Measurements from ENCODE around the gene DPP3.

DPP3 gene

DNA sequence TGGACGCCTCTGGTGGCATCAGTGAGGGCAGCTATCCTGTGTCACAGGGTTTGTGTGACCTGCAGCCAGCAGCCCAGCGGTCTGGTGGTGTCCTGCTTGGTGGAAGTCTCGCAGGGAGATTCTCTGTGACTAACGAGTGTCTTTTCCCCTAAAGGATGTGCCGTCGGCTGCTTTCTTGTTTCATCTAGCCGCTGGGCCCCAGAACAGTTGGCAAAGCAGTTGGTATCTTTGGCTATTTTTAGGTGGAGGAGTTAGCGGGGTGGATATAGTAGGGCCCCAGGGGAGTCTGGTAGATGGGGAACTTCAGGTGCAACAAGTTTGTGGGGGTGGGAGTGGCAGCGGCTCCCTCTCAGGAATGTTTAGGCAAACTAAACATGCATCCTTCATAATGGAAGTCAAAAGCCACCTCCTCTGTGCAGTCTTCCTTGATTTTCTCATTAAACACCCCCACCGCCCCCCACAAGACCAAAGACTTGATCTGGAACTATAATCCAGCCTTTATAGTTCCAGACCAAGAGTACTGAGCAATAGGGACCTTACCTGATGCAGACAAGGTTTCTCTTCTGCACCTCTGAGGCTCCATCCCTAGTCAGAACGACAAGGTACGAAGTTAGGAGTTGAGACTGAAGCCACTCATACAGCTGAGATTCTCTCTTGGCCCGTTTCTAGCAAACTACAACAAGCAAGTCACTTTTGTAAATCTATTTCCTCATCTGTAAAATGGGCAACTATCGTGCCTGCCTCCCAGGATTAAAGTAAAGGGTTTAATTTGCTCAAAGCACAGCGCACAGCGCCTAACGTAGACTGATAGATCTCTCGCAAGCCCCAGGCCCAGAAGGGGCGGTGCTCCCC lies 14.6 kb upstream of the DPP3 start:
- no peak for DNase-seq (ENCODE audit: low spot score)

DNA sequence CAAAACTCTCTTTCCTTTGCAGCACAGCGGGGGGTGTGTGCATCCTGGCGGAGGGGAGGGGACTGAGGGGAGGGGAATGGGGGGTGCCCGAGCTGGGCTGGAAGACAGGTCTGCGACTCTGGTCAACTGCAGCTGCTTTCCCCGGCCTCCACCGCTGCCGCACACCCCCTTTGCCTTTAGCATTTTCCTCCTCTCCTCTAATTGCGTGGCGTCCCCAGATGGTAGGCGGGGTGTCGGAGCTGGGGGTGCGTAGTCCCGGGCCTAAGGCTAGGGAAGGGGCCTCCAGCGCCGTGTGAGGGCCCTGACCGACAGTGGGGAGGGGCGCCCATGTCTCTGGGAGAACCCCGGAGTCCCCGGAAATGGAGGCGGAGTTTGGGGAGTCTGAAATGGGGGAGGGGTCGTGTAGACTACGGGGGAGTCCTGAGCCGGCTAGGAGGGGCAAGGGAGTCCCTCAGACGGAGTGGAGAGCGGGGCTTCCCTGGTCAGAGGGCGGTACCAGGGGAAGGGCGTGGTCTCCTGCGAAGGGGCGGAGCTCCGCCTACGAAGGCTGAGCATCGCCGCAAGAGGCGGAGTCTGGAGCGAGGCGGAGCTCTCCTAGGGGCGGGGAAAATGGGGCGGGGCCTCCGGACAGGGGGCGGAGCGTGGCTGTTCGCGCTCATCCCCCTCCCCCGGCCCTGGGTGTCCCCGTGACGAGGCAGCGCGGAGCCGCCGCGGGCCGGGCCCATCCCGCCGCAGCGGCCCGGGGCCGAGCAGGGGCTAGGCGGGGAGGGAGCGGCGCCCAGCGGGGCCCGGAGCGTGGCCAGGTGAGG lies 13.8 kb upstream of the DPP3 start, which contains the start of gene PELI3:
Gene PELI3, plus strand, starts transcription at position 681 of the 809 bp plus-strand sequence. CDS start 1,224 bp downstream, outside the sequence.
- DNase-seq (ENCODE audit: low spot score) = peak; percentile 96

DNA sequence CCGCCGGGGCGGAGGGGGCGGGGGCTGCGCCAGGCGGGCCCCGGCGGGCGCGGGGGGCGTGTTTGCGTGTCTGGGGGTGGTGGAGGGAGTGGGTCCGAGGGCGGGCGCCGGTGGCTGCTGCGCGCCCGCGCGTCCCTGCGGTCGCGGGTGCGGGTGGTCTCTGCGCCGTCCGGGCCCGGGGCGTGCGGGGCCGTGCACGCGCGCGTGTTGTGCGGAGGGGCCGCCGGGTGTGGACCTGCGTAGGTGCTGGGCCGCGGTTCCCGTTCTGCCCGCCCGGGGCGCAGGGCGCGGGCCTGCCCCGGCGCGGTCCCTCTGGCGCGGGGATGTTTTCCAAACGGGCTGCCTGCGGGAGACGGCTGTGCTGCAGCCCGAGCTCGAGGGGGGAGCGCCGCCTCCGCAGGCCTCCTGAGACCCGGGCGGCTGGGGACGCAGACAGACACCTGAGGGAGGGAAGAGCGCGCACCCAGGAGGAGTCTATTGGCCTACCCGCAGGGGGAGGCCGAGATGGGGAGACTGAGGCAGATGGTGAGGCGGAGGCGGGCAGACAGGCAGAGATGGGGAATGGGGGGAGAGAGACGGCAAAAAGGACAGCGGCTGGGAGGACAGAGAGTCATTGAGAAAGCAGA lies 13.1 kb upstream of the DPP3 start:
- peak; percentile 48 for DNase-seq (ENCODE audit: low spot score)

DNA sequence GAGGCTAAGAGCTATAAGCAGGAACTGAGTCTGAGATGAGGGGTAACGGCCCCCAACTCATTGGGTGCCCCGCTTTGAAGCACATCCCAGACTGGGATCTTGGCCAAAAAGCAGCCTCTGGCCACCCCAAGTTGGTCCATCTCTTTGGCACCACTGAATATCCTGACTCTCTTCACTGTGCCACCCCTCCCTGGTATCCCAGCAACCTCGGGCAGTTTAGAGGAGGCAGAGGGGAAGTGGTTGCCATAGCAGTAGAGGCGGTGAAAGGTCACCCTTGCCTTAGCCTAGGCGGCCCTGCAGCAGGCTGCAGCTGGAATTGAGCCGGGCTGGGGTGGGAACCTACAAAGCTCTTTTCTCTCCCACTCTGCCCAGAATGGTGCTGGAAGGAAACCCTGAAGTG lies 12.5 kb upstream of the DPP3 start:
- no peak for DNase-seq (ENCODE audit: low spot score)

- no peak for DNase-seq (ENCODE audit: low spot score)
Measured at GRCh38 chr11:66468691-66469090, 11.5 kb upstream of the DPP3 start.

GRCh38 chr11:66469441-66469840 lies 10.8 kb upstream of the DPP3 start:
- DNase-seq (ENCODE audit: low spot score) = no peak

DNA sequence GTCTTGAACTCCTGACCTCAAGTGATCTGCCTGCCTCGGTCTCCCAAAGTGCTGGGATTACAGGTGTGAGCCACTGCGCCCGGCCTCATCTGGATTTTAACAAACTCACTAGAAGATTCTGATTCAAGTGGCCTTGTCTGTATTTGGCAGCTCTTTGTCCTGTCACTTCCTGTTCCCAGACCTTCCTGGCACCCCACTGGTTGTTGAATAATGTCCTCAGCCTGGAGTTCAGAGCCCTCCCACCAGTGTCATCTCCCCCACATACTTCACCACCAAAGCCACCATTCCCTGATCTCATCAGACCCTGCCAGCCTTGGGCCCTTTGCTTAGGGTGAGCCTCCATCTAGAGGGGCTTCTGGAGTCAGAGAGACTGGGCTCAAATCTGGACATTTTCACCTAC lies 10.2 kb upstream of the DPP3 start:
- no peak for DNase-seq (ENCODE audit: low spot score)

DNA sequence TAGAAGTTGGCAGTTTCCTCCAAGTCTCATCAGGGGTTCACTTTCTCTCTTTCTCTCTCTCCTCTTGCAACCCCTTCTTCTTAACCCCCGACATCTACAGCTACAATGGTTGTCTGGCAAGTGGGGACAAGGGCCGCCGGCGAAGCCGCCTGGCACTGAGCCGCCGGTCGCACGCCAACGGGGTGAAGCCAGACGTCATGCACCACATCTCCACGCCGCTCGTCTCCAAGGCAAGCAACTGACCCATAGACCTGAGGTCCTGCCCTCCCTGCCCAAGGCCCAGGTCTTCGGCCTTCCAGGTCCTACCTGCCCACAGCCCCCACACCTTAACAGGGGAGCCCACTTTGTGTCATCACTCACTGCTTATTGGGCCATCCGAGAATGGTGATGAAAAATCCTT lies 9.1 kb upstream of the DPP3 start:
- no peak for DNase-seq (ENCODE audit: low spot score)

- no peak for DNase-seq (ENCODE audit: low spot score)
Measured at GRCh38 chr11:66472054-66472453, 8.2 kb upstream of the DPP3 start.

GRCh38 chr11:66473167-66473566 lies 7.1 kb upstream of the DPP3 start:
- no peak for DNase-seq (ENCODE audit: low spot score)

- no peak for DNase-seq (ENCODE audit: low spot score)
Measured at GRCh38 chr11:66473608-66474515, 6.4 kb upstream of the DPP3 start.

DNA sequence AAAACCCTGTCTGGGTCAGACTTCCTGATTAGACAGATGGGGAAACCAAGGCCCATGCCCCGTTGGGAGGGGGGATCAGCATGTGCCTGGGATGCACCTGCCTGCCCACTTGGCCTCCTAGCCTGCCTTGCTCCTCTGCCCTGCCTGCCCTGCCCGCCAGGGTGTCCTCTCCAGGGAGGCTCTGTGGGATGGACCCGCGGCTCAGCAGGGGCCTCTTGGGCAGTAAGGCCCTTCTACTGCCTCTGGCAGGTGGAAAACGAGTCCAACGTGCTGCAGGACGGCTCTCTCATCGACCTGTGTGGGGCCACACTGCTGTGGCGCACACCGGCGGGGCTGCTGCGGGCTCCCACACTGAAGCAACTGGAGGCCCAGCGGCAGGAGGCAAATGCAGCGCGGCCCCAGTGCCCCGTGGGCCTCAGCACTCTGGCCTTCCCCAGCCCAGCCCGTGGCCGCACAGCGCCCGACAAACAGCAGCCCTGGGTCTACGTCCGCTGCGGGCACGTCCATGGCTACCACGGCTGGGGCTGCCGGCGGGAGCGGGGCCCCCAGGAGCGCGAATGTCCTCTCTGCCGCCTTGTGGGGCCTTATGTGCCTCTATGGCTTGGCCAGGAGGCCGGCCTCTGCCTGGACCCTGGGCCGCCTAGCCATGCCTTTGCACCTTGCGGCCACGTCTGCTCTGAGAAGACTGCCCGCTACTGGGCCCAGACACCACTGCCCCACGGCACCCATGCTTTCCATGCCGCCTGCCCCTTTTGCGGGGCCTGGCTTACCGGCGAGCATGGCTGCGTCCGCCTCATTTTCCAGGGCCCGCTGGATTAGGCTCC lies 4.7 kb upstream of the DPP3 start:
- DNase-seq (ENCODE audit: low spot score) = no peak

GRCh38 chr11:66476173-66476840 lies 3.9 kb upstream of the DPP3 start:
- no peak for DNase-seq (ENCODE audit: low spot score)

DNA sequence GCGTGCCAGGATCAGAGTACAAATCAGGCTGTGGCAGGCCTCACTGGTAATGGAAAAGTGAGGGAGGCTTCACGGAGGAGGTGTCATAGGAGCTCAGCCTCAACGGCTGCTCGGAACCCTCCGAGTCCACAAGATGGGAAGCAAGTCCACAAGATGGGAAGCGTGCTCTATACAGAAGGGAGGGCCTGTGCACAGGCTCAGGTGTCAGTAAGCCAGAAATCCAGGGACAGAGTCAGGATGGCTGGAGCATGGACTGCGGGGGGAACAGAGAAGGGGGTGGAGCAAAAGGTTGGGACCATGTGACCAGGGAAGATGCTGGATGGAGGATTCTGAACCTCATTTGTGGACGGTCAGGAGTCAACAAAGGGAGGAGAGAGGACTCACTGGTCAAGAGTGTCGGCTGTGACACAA lies 3.4 kb upstream of the DPP3 start:
- DNase-seq (ENCODE audit: low spot score) = no peak

- no peak for DNase-seq (ENCODE audit: low spot score)
Measured at GRCh38 chr11:66477263-66478201, 2.7 kb upstream of the DPP3 start.

- no peak for DNase-seq (ENCODE audit: low spot score)
Measured at GRCh38 chr11:66478729-66479393, 1.4 kb upstream of the DPP3 start.

- DNase-seq (ENCODE audit: low spot score) = no peak
Measured at GRCh38 chr11:66479394-66480116, 679 bp upstream of the DPP3 start.
